ENCODE results near the gene MACROD2.

MACROD2 gene

DNA sequence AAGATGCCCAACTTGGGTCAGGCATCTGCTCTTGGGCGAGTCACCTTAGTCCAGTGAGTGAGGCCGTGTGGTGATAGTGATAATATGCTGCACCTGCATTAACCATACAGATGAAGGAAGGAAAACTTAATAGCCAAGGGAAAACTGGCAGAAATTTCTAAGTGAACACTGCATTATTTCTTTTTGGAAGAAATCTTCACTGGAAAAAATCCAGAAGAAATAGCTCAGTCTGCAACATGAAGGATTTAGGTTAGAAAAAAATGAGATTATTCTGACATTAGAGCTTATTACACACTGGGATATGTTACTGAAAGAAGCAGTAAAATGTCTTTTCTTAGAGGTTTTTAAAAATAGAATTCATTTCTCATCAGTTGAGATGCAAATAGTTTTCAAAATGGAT, 1630.7 kb downstream of the MACROD2 start:
- H3K27me3 Mint-ChIP-seq (ENCODE audit: low read depth) = no peaks in the 10 kb centered on the region
- H3K9me3 Mint-ChIP-seq = peaks cover 18% of the 10 kb centered on the region
- H3K27ac Mint-ChIP-seq = no peak overlapping the region
- H3K36me3 Mint-ChIP-seq (ENCODE audit: low read depth) = no peaks in the 10 kb centered on the region
- no peaks in the 10 kb centered on the region for H3K4me1 Mint-ChIP-seq (ENCODE audit: low read depth)
- no peak overlapping the region for H3K4me3 Mint-ChIP-seq

DNA sequence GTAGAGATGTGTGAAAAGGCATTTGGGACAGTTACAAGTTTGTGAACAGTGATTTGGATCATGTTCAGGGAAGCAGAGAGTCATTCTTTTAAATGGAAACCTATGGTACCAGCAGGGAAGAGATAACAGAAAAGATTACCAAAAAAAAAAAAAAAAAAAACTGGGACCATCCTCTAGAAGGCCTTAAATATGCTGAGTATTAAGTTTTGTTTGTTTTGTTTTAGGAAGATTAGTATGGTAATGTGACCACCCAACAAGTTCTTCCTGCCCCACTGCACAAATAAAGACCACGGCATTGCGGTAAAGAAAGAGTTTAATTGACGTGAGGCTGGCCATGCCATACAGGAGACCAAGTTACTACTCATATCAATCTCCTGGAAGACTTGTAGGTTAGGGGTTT, 1631.8 kb downstream of the MACROD2 start:
- no peak overlapping the region for H3K27ac Mint-ChIP-seq
- no peaks in the 10 kb centered on the region for H3K4me1 Mint-ChIP-seq (ENCODE audit: low read depth)
- no peaks in the 10 kb centered on the region for H3K27me3 Mint-ChIP-seq (ENCODE audit: low read depth)
- H3K36me3 Mint-ChIP-seq (ENCODE audit: low read depth) = no peaks in the 10 kb centered on the region
- no peak overlapping the region for H3K4me3 Mint-ChIP-seq
- peaks cover 14% of the 10 kb centered on the region for H3K9me3 Mint-ChIP-seq

- H3K27ac Mint-ChIP-seq = no peak overlapping the region
- H3K36me3 Mint-ChIP-seq (ENCODE audit: low read depth) = no peaks in the 10 kb centered on the region
- no peak overlapping the region for H3K4me3 Mint-ChIP-seq
- no peaks in the 10 kb centered on the region for H3K4me1 Mint-ChIP-seq (ENCODE audit: low read depth)
- H3K9me3 Mint-ChIP-seq = peaks cover 10% of the 10 kb centered on the region
- H3K27me3 Mint-ChIP-seq (ENCODE audit: low read depth) = no peaks in the 10 kb centered on the region
These were observed 1632.2 kb downstream of the MACROD2 start for GRCh38 chr20:15627501-15627903.

- H3K27me3 Mint-ChIP-seq (ENCODE audit: low read depth) = no peaks in the 10 kb centered on the region
- H3K27ac Mint-ChIP-seq = no peak overlapping the region
- no peaks in the 10 kb centered on the region for H3K4me1 Mint-ChIP-seq (ENCODE audit: low read depth)
- H3K36me3 Mint-ChIP-seq (ENCODE audit: low read depth) = no peaks in the 10 kb centered on the region
- peaks cover 9% of the 10 kb centered on the region for H3K9me3 Mint-ChIP-seq
- no peak overlapping the region for H3K4me3 Mint-ChIP-seq
These were observed 1633.6 kb downstream of the MACROD2 start for GRCh38 chr20:15628851-15629353.

- H3K9me3 Mint-ChIP-seq = peaks cover 5% of the 10 kb centered on the region
- no peaks in the 10 kb centered on the region for H3K4me1 Mint-ChIP-seq (ENCODE audit: low read depth)
- H3K27me3 Mint-ChIP-seq (ENCODE audit: low read depth) = no peaks in the 10 kb centered on the region
- H3K4me3 Mint-ChIP-seq = no peak overlapping the region
- no peaks in the 10 kb centered on the region for H3K36me3 Mint-ChIP-seq (ENCODE audit: low read depth)
- no peak overlapping the region for H3K27ac Mint-ChIP-seq
These were observed 1635.0 kb downstream of the MACROD2 start for GRCh38 chr20:15630360-15630759.

DNA sequence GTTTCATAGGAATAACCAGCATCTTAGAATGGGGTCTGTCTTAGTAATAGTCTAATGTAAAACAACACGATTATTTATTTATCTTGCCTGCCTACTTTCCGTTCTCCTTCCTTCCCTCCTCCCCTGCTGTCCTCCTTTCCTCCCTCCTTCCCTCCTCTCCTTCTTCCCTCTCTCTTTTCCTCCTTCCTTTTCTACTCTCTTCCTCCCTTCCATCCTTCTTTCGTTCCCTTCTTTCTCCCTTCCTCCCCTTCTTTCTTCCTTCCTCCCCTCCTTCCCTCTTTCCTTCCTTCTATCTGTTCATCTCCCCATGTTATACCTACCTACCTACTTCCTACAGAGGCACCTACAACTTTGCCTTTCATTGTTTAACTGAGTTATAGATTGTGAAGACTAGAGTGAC, 1637.4 kb downstream of the MACROD2 start:
- Mint-ChIP-seq H3K9me3 (no peaks in the 10 kb centered on the region), H3K27ac (no peak overlapping the region), H3K4me3 (no peak overlapping the region), H3K36me3 (ENCODE audit: low read depth) (no peaks in the 10 kb centered on the region), H3K4me1 (ENCODE audit: low read depth) (no peaks in the 10 kb centered on the region), H3K27me3 (ENCODE audit: low read depth) (no peaks in the 10 kb centered on the region)

- Mint-ChIP-seq H3K27me3 (ENCODE audit: low read depth) (no peaks in the 10 kb centered on the region), H3K9me3 (no peaks in the 10 kb centered on the region), H3K27ac (no peak overlapping the region), H3K4me1 (ENCODE audit: low read depth) (no peaks in the 10 kb centered on the region), H3K36me3 (ENCODE audit: low read depth) (no peaks in the 10 kb centered on the region), H3K4me3 (no peak overlapping the region)
These were observed 1638.8 kb downstream of the MACROD2 start for GRCh38 chr20:15634102-15634501.

GRCh38 chr20:15637546-15637945, 1642.2 kb downstream of the MACROD2 start:
- Mint-ChIP-seq H3K36me3 (ENCODE audit: low read depth) (no peaks in the 10 kb centered on the region), H3K27ac (no peak overlapping the region), H3K4me1 (ENCODE audit: low read depth) (no peaks in the 10 kb centered on the region), H3K4me3 (no peak overlapping the region), H3K9me3 (no peaks in the 10 kb centered on the region), H3K27me3 (ENCODE audit: low read depth) (no peaks in the 10 kb centered on the region)

GRCh38 chr20:15637950-15638754, 1642.8 kb downstream of the MACROD2 start:
- Mint-ChIP-seq H3K36me3 (ENCODE audit: low read depth) (no peaks in the 10 kb centered on the region), H3K9me3 (peaks cover 2% of the 10 kb centered on the region)

DNA sequence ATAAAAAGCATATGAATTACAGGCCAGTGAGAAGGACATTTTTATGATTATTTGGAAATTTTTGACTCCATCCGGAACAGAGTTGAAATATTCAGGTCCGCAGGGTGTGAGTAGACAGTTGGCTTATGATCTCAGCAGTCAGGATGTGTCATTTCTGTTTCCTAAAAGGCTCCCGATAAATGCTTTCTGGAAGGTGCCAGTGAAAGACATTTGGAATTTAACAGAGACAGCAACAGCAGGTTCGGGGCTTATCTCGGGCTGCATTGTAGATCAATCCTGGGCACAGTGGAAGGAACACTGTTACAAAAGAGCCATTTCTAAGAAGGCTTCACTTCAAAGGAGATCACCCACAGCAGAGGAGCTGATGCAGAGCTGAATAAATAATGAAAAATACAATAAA, 1643.5 kb downstream of the MACROD2 start:
- Mint-ChIP-seq H3K27me3 (ENCODE audit: low read depth) (no peaks in the 10 kb centered on the region), H3K27ac (no peak overlapping the region), H3K4me3 (no peak overlapping the region)

More at GRCh38 chr20:15637950-15638754, 1642.8 kb downstream of the MACROD2 start:
- Mint-ChIP-seq H3K27me3 (ENCODE audit: low read depth) (no peaks in the 10 kb centered on the region), H3K4me3 (no peak overlapping the region), H3K4me1 (ENCODE audit: low read depth) (no peaks in the 10 kb centered on the region), H3K27ac (no peak overlapping the region)

GRCh38 chr20:15639839-15640238, 1644.5 kb downstream of the MACROD2 start:
- Mint-ChIP-seq H3K9me3 (peaks cover 5% of the 10 kb centered on the region), H3K36me3 (ENCODE audit: low read depth) (no peaks in the 10 kb centered on the region), H3K4me1 (ENCODE audit: low read depth) (no peaks in the 10 kb centered on the region), H3K4me3 (no peak overlapping the region), H3K27me3 (ENCODE audit: low read depth) (no peaks in the 10 kb centered on the region), H3K27ac (no peak overlapping the region)

More for the DNA sequence above, 1643.5 kb downstream of the MACROD2 start:
- H3K9me3 Mint-ChIP-seq = peaks cover 5% of the 10 kb centered on the region
- no peaks in the 10 kb centered on the region for H3K4me1 Mint-ChIP-seq (ENCODE audit: low read depth)
- H3K36me3 Mint-ChIP-seq (ENCODE audit: low read depth) = no peaks in the 10 kb centered on the region

DNA sequence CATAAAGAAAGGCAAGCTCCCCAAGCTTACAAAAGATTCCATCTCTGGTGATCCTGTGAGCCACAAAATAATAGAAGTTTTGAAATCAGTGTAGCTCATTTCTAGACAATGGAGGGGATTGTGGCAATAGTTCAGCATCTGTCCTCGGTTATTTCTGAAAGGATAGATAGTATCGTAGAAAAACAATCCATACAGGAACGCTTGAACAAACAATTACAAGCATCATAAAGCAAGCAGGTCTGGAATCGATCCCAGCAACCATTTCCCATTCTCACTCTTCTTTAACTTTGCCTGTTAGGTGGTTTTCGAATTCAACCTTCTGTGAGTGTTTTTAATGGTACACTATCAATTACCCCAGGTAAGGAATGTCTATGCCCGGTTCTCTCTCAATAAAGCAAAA, 1646.8 kb downstream of the MACROD2 start:
- Mint-ChIP-seq H3K27me3 (ENCODE audit: low read depth) (no peaks in the 10 kb centered on the region), H3K4me1 (ENCODE audit: low read depth) (no peaks in the 10 kb centered on the region), H3K4me3 (no peak overlapping the region), H3K36me3 (ENCODE audit: low read depth) (no peaks in the 10 kb centered on the region), H3K27ac (no peak overlapping the region), H3K9me3 (peaks cover 8% of the 10 kb centered on the region)

DNA sequence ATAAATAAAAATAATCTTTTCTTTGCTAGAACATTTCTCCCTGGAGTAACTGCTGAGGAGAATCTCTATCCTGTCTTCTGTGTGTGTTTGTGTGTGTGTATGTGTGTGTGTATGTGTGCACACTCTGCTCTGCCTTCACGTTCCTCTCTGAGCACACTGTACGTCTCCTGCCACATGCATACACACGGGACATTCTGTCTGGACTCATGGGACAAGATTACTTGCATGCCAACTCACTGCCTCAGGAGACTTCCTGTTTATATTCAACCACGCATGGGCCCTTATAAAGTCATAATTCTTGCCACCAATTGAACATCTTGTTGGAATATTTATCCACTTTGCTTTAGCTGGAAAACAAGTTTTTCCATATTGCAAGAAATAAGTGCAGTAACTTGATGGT, 1647.4 kb downstream of the MACROD2 start:
- Mint-ChIP-seq H3K27me3 (ENCODE audit: low read depth) (no peaks in the 10 kb centered on the region), H3K9me3 (peaks cover 8% of the 10 kb centered on the region), H3K27ac (no peak overlapping the region), H3K36me3 (ENCODE audit: low read depth) (no peaks in the 10 kb centered on the region), H3K4me1 (ENCODE audit: low read depth) (no peaks in the 10 kb centered on the region), H3K4me3 (no peak overlapping the region)

GRCh38 chr20:15643713-15644112, 1648.4 kb downstream of the MACROD2 start:
- Mint-ChIP-seq H3K27me3 (ENCODE audit: low read depth) (no peaks in the 10 kb centered on the region), H3K36me3 (ENCODE audit: low read depth) (no peaks in the 10 kb centered on the region), H3K4me1 (ENCODE audit: low read depth) (no peaks in the 10 kb centered on the region), H3K9me3 (peaks cover 8% of the 10 kb centered on the region), H3K4me3 (no peak overlapping the region), H3K27ac (no peak overlapping the region)

- Mint-ChIP-seq H3K27ac (no peak overlapping the region), H3K4me3 (no peak overlapping the region), H3K36me3 (ENCODE audit: low read depth) (no peaks in the 10 kb centered on the region), H3K27me3 (ENCODE audit: low read depth) (no peaks in the 10 kb centered on the region), H3K4me1 (ENCODE audit: low read depth) (no peaks in the 10 kb centered on the region), H3K9me3 (peaks cover 8% of the 10 kb centered on the region)
These were observed 1650.5 kb downstream of the MACROD2 start for GRCh38 chr20:15645816-15646215.
